Measurements from ENCODE around the gene MAK. TPM values are rescaled to one million over a fixed set of nuclear protein-coding genes. Genes with fewer than 3 reads are reported as not detected.

Gene MAK, protein sequence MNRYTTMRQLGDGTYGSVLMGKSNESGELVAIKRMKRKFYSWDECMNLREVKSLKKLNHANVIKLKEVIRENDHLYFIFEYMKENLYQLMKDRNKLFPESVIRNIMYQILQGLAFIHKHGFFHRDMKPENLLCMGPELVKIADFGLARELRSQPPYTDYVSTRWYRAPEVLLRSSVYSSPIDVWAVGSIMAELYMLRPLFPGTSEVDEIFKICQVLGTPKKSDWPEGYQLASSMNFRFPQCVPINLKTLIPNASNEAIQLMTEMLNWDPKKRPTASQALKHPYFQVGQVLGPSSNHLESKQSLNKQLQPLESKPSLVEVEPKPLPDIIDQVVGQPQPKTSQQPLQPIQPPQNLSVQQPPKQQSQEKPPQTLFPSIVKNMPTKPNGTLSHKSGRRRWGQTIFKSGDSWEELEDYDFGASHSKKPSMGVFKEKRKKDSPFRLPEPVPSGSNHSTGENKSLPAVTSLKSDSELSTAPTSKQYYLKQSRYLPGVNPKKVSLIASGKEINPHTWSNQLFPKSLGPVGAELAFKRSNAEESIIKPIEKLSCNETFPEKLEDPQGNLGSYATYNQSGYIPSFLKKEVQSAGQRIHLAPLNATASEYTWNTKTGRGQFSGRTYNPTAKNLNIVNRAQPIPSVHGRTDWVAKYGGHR
- total RNA-seq (2021) (0.07 to 0.21 TPM (median 0.16 TPM) in 3 replicates), Bru-seq, nascent RNA (percentile 26 among the genes with signal in this experiment)
- long read RNA-seq, experiment 1, partial matches to known transcripts, result 1 of 9 reads
- long read RNA-seq, experiment 1, other reads (novel, unspliced or antisense), result 8 of 9 reads
- long read RNA-seq, experiment 2, result 0 reads
- long read RNA-seq, experiment 3, result 0 reads

- Mint-ChIP-seq H3K27ac (peak within 1 kb of the TSS; percentile 76), H3K9me3 (peaks cover 8% of the 10 kb centered on the region), H3K4me3 (peak within 1 kb of the TSS; percentile 85), H3K27me3 (ENCODE audit: low read depth) (peaks cover 65% of the 10 kb centered on the region), H3K36me3 (peaks cover 6% of the 10 kb centered on the region), H3K4me1 (peaks cover 10% of the 10 kb centered on the region)
- peak; percentile 94 for ATAC-seq
- peak; percentile 92 for DNase-seq (ENCODE audit: low spot score)
- ChIA-PET POLR2A (interaction anchor here (0.7 kb wide), 1 partner anchor 144 kb away, joined by 4 read pairs; the partner anchor contains the start of genes C6orf52 and PAK1IP1), CTCF (interaction anchor here (0.6 to 1.3 kb wide), 9 partner anchors 10 to 1769 kb away, joined by 3 to 5 read pairs (median 3); partner anchors contain the start of gene SYCP2L)
- TF ChIP-seq ELF4 (CRISPR knock-in tag; IDR thresholded peaks at IDR 0.05; ENCODE audit: low read depth) (no peak), ARID4B (CRISPR knock-in tag; IDR thresholded peaks at IDR 0.05; ENCODE audit: borderline replicate concordance) (no peak), FOXK1 (CRISPR knock-in tag; IDR thresholded peaks at IDR 0.05) (peak; percentile 48; the same call in 1 of the 2 replicates), ZNF512 (CRISPR knock-in tag; IDR thresholded peaks at IDR 0.05; ENCODE audit: borderline replicate concordance) (no peak), TEAD1 (CRISPR knock-in tag; IDR thresholded peaks at IDR 0.05) (0 out of 2 replicates have a peak, but pooled peaks have one; percentile 8), ATF3 (CRISPR knock-in tag; conservative IDR thresholded peaks at IDR 0.05) (no peak), KAT7 (CRISPR knock-in tag; IDR thresholded peaks at IDR 0.05; ENCODE audit: borderline replicate concordance) (no peak), CDX4 (CRISPR knock-in tag; IDR thresholded peaks at IDR 0.05; ENCODE audit: borderline replicate concordance) (no peak), RELA (CRISPR knock-in tag; IDR thresholded peaks at IDR 0.05; ENCODE audit: borderline replicate concordance) (no peak), JAZF1 (CRISPR knock-in tag; IDR thresholded peaks at IDR 0.05) (no peak), NFE2L1 (CRISPR knock-in tag; IDR thresholded peaks at IDR 0.05) (peak; percentile 17; the same call in 1 of the 2 replicates), STAT6 (CRISPR knock-in tag; conservative IDR thresholded peaks at IDR 0.05; ENCODE audit: low read depth) (no peak), ATF1 (CRISPR knock-in tag; IDR thresholded peaks at IDR 0.05) (no peak), FOXP1 (CRISPR knock-in tag; IDR thresholded peaks at IDR 0.05; ENCODE audit: borderline replicate concordance) (peak; percentile 83; the same call in 1 of the 2 replicates)
- TF ChIP-seq, protein P1, sequence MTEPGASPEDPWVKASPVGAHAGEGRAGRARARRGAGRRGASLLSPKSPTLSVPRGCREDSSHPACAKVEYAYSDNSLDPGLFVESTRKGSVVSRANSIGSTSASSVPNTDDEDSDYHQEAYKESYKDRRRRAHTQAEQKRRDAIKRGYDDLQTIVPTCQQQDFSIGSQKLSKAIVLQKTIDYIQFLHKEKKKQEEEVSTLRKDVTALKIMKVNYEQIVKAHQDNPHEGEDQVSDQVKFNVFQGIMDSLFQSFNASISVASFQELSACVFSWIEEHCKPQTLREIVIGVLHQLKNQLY (CRISPR knock-in tag; IDR thresholded peaks at IDR 0.05), result no peak
- TF ChIP-seq, protein P2, sequence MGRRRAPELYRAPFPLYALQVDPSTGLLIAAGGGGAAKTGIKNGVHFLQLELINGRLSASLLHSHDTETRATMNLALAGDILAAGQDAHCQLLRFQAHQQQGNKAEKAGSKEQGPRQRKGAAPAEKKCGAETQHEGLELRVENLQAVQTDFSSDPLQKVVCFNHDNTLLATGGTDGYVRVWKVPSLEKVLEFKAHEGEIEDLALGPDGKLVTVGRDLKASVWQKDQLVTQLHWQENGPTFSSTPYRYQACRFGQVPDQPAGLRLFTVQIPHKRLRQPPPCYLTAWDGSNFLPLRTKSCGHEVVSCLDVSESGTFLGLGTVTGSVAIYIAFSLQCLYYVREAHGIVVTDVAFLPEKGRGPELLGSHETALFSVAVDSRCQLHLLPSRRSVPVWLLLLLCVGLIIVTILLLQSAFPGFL (CRISPR knock-in tag; IDR thresholded peaks at IDR 0.05; ENCODE audit: borderline replicate concordance), result no peak
- TF ChIP-seq, protein P3, sequence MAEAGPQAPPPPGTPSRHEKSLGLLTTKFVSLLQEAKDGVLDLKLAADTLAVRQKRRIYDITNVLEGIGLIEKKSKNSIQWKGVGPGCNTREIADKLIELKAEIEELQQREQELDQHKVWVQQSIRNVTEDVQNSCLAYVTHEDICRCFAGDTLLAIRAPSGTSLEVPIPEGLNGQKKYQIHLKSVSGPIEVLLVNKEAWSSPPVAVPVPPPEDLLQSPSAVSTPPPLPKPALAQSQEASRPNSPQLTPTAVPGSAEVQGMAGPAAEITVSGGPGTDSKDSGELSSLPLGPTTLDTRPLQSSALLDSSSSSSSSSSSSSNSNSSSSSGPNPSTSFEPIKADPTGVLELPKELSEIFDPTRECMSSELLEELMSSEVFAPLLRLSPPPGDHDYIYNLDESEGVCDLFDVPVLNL (CRISPR knock-in tag; IDR thresholded peaks at IDR 0.05; ENCODE audit: borderline replicate concordance, low read depth), result no peak; the same call in 1 of the 2 replicates
These were observed at the start of gene MAK for GRCh38 chr6:10837995-10838793. MAK (minus strand) TSS chr6:10838539; CDS start chr6:10830648, 7,891 bp downstream.

Data from WTC11 (cell line).